Measurements from ENCODE around the gene COL1A1. TPM values are rescaled to one million over a fixed set of nuclear protein-coding genes. Genes with fewer than 3 reads are reported as not detected.
A peak's percentile ranks its signal among the peaks of the same experiment; 100 is the strongest.

The COL1A1 gene
- total RNA-seq, 1 donor from 2014 or later: 1.1 TPM

GRCh38 chr17:50181144-50181543 lies 20.3 kb downstream of the COL1A1 start:
- Mint-ChIP-seq H3K36me3 (peaks cover 4% of the 10 kb centered on the region), H3K9me3 (no peaks in the 10 kb centered on the region), H3K4me1 (peaks cover 53% of the 10 kb centered on the region), H3K4me3 (no peak overlapping the region), H3K27me3 (ENCODE audit: insufficient read depth, low read depth) (peaks cover 10% of the 10 kb centered on the region), H3K27ac (no peak overlapping the region)
- Histone ChIP-seq H3K9me3 (ENCODE audit: low read depth) (no peaks in the 10 kb centered on the region), H3K79me2 (ENCODE audit: low read depth) (no peaks in the 10 kb centered on the region), H2AFZ (replicated peaks) (no peak overlapping the region), H3K4me1 (peaks cover 33% of the 10 kb centered on the region), H3K4me2 (no peak overlapping the region), H3K27ac (no peak overlapping the region), H3K27me3 (no peaks in the 10 kb centered on the region), H3K36me3 (no peaks in the 10 kb centered on the region), H3K4me3 (no peak overlapping the region), H4K20me1 (ENCODE audit: low read depth) (no peaks in the 10 kb centered on the region), H3K9ac (no peak overlapping the region), H3F3A (ENCODE audit: low read depth) (peaks cover 20% of the 10 kb centered on the region)
- no peak for TF ChIP-seq EZH2phosphoT487 (IDR thresholded peaks at IDR 0.05)
- TF ChIP-seq, protein P1, sequence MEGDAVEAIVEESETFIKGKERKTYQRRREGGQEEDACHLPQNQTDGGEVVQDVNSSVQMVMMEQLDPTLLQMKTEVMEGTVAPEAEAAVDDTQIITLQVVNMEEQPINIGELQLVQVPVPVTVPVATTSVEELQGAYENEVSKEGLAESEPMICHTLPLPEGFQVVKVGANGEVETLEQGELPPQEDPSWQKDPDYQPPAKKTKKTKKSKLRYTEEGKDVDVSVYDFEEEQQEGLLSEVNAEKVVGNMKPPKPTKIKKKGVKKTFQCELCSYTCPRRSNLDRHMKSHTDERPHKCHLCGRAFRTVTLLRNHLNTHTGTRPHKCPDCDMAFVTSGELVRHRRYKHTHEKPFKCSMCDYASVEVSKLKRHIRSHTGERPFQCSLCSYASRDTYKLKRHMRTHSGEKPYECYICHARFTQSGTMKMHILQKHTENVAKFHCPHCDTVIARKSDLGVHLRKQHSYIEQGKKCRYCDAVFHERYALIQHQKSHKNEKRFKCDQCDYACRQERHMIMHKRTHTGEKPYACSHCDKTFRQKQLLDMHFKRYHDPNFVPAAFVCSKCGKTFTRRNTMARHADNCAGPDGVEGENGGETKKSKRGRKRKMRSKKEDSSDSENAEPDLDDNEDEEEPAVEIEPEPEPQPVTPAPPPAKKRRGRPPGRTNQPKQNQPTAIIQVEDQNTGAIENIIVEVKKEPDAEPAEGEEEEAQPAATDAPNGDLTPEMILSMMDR (IDR thresholded peaks at IDR 0.05): no peak
- no peak for TF ChIP-seq EZH2 (IDR thresholded peaks at IDR 0.05)
- DNase-seq (ENCODE audit: low spot score): no peak

DNA sequence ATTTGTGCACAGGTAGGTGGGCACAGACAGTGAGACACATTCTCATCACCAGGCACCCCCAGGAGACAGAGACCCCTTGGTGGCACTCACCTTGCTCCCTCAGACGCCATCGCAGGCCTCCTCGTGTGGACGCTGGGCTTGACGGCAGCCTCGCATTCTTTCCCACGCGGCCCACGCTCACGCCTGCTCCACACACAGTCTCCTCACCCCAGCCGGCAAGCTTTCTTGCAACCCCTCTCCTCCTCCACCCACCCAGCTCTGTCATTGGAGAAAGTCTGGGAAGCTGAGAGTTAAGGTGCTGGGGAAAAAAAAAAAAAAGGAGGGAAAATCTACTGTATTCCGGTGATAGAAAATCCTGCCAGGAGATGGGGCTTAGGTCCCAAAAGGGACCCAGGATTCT lies 20.8 kb downstream of the COL1A1 start:
- H3K36me3 ChIP-seq: no peaks in the 10 kb centered on the region
- no peak overlapping the region for H3K27ac ChIP-seq
- Mint-ChIP-seq H3K4me1 (peaks cover 53% of the 10 kb centered on the region), H3K9me3 (no peaks in the 10 kb centered on the region), H3K27ac (no peak overlapping the region), H3K27me3 (ENCODE audit: insufficient read depth, low read depth) (peaks cover 10% of the 10 kb centered on the region), H3K4me3 (no peak overlapping the region), H3K36me3 (peaks cover 3% of the 10 kb centered on the region)
- no peak overlapping the region for H3K9ac ChIP-seq
- no peaks in the 10 kb centered on the region for H3K27me3 ChIP-seq
- TF ChIP-seq EZH2phosphoT487 (IDR thresholded peaks at IDR 0.05) (no peak), EZH2 (IDR thresholded peaks at IDR 0.05) (no peak)
- TF ChIP-seq, protein P1 (IDR thresholded peaks at IDR 0.05): no peak
- no peaks in the 10 kb centered on the region for H4K20me1 ChIP-seq (ENCODE audit: low read depth)
- peaks cover 20% of the 10 kb centered on the region for H3F3A ChIP-seq (ENCODE audit: low read depth)
- no peaks in the 10 kb centered on the region for H3K79me2 ChIP-seq (ENCODE audit: low read depth)
- H3K4me2 ChIP-seq: no peak overlapping the region
- peaks cover 33% of the 10 kb centered on the region for H3K4me1 ChIP-seq
- no peaks in the 10 kb centered on the region for H3K9me3 ChIP-seq (ENCODE audit: low read depth)
- DNase-seq (ENCODE audit: low spot score): no peak
- H3K4me3 ChIP-seq: no peak overlapping the region
- no peak overlapping the region for H2AFZ ChIP-seq (replicated peaks)

DNA sequence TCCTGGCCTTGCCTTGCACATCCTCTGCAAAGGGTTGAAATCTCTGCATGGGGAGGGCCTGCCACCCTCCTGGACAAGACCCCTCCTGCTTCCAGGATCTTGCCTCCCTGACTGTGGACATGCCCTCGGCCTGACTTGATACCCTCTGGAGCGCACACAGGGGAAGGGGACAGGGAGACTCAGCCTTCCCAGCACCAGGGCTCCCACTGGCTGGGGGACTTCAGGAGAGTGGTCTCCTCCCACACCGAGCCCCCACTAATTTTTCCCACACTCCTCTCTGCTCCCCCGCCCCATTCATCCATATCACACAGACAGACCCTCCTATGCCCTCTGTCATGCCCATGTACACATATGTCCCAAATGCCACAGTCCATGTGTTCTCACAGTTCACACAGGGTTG lies 21.3 kb downstream of the COL1A1 start:
- Histone ChIP-seq H3K36me3 (no peaks in the 10 kb centered on the region), H3K4me3 (no peak overlapping the region), H3K4me2 (no peak overlapping the region), H3K79me2 (ENCODE audit: low read depth) (no peaks in the 10 kb centered on the region), H2AFZ (replicated peaks) (no peak overlapping the region), H3F3A (ENCODE audit: low read depth) (peaks cover 20% of the 10 kb centered on the region), H4K20me1 (ENCODE audit: low read depth) (no peaks in the 10 kb centered on the region), H3K9ac (no peak overlapping the region), H3K4me1 (peaks cover 31% of the 10 kb centered on the region), H3K9me3 (ENCODE audit: low read depth) (no peaks in the 10 kb centered on the region), H3K27me3 (no peaks in the 10 kb centered on the region), H3K27ac (no peak overlapping the region)
- TF ChIP-seq, protein P1 (IDR thresholded peaks at IDR 0.05): no peak
- TF ChIP-seq EZH2 (IDR thresholded peaks at IDR 0.05) (no peak), EZH2phosphoT487 (IDR thresholded peaks at IDR 0.05) (no peak)
- Mint-ChIP-seq H3K4me1 (peaks cover 50% of the 10 kb centered on the region), H3K27ac (peak overlapping the region; percentile 23), H3K27me3 (ENCODE audit: insufficient read depth, low read depth) (peaks cover 10% of the 10 kb centered on the region), H3K36me3 (no peaks in the 10 kb centered on the region), H3K4me3 (no peak overlapping the region), H3K9me3 (no peaks in the 10 kb centered on the region)
- no peak for DNase-seq (ENCODE audit: low spot score)

Measured in neural progenitor cell (in vitro differentiated cells).